WERI-Rb-1 (cell line): Measurements from ENCODE around the gene FOXL1.

Experiments
- DNase-seq: peaks from one replicate; pipeline ENCODE4 v3.0.0-alpha.2; 2020
- H3K27ac ChIP-seq: fragments of 250-450 bp; sonication (Bioruptor Pico); 2 replicates; pipeline ENCODE4 v1.5.1; 2020; ENCODE audit warnings: mild to moderate bottlenecking, moderate library complexity
- H3K27me3 ChIP-seq: fragments of 250-450 bp; sonication (Bioruptor Pico); 2 replicates; pipeline ENCODE4 v1.5.1; 2021; ENCODE audit warnings: mild to moderate bottlenecking, low read depth, moderate library complexity; ENCODE audit not compliant: insufficient read depth, severe bottlenecking
- H3K36me3 ChIP-seq: fragments of 250-450 bp; sonication (Bioruptor Pico); 2 replicates; pipeline ENCODE4 v1.5.1; 2020; ENCODE audit warnings: mild to moderate bottlenecking, moderate library complexity
- H3K4me3 ChIP-seq: 2 replicates; pipeline ENCODE4 v1.5.1; 2011; ENCODE audit warnings: low read depth, mild to moderate bottlenecking, control low read depth, low read length
- H3K9me3 ChIP-seq: fragments of 250-450 bp; sonication (Bioruptor Pico); 2 replicates; pipeline ENCODE4 v1.5.1; 2021; ENCODE audit warnings: mild to moderate bottlenecking, moderate library complexity; ENCODE audit not compliant: severe bottlenecking
- TF ChIP-seq, protein P1 (sequence below): IDR thresholded peaks from 2 replicates; pipeline ENCODE4 v1.5.1; 2011; ENCODE audit warnings: low read depth, mild to moderate bottlenecking, control low read depth, inconsistent platforms, low read length

FOXL1 gene

DNA sequence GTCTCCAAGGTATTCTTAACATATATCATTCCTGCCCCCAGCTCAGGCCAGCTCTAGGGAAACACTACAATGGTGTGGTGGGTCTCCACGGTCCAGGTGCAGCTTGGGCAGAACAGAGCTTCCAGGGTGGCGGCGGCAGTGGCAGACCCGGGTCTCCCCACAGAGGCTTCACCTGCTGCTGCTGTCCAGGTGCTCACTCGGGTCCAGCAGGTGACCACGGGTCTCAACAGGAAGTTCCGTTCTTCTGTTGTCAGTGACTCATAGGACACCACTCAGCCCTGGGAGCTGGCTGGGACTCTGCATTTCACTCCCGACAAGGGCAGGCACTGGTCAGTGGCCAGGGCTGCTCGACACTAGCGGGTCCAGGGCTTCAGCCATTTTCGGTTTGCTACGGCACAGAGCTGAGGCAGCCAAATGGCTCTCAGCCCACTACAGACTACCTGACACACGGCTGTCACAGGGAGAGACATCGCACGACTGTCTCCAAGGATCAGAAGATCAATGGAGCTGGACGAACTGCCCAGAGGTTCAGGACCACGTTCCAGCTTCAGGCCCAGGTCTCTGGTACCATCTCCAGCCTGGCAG is 40.1 kb upstream of the FOXL1 start:
- no peaks in the 10 kb centered on the region for H3K27me3 ChIP-seq
- H3K36me3 ChIP-seq: no peaks in the 10 kb centered on the region
- no peak for DNase-seq
- TF ChIP-seq, protein P1, sequence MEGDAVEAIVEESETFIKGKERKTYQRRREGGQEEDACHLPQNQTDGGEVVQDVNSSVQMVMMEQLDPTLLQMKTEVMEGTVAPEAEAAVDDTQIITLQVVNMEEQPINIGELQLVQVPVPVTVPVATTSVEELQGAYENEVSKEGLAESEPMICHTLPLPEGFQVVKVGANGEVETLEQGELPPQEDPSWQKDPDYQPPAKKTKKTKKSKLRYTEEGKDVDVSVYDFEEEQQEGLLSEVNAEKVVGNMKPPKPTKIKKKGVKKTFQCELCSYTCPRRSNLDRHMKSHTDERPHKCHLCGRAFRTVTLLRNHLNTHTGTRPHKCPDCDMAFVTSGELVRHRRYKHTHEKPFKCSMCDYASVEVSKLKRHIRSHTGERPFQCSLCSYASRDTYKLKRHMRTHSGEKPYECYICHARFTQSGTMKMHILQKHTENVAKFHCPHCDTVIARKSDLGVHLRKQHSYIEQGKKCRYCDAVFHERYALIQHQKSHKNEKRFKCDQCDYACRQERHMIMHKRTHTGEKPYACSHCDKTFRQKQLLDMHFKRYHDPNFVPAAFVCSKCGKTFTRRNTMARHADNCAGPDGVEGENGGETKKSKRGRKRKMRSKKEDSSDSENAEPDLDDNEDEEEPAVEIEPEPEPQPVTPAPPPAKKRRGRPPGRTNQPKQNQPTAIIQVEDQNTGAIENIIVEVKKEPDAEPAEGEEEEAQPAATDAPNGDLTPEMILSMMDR: no peak
- no peak overlapping the region for H3K4me3 ChIP-seq
- no peaks in the 10 kb centered on the region for H3K9me3 ChIP-seq
- no peak overlapping the region for H3K27ac ChIP-seq

DNA sequence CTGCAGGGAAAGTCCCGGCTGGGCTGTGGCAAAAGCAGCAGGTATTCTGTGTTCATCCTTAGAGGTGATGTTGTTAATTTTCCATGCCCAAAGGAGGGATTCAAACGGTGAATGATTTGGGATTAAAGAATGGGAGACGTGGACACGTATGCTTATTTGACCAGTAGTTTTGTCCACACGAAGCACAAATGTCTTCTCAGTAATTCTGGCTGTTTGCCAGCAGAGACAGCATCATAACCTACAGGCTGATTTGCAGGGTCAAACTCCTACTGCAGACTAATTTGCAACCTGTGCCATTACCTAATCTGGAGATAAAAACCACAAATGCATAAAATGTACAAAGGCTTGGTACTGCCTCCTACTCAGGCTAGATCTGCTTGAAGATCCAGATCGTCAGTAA is 37.5 kb upstream of the FOXL1 start:
- no peak overlapping the region for H3K4me3 ChIP-seq
- H3K27ac ChIP-seq: no peak overlapping the region
- TF ChIP-seq, protein P1: no peak
- no peaks in the 10 kb centered on the region for H3K27me3 ChIP-seq
- no peak for DNase-seq
- no peaks in the 10 kb centered on the region for H3K36me3 ChIP-seq
- H3K9me3 ChIP-seq: no peaks in the 10 kb centered on the region

DNA sequence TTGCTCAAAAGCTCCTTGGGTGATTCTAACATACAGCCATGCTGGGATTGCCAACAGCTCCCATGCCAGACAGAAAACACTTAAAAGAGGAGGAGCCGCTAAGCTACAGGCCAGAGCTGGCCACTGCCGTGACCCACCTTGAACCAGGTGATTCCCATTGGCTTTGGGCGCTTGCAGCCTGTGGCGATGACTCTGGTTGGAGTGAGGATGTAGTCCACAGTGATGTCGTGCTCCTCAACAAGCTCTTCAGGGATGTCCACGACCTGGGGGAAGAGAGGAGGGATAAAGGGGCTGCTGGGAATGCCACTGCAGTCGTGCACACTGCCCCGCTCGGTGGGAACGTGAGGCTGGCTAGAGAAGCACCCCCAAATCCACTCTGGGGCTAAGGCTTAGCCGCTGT is 36.8 kb upstream of the FOXL1 start:
- TF ChIP-seq, protein P1: no peak
- H3K36me3 ChIP-seq: no peaks in the 10 kb centered on the region
- H3K27ac ChIP-seq: no peak overlapping the region
- H3K27me3 ChIP-seq: no peaks in the 10 kb centered on the region
- no peak for DNase-seq
- H3K4me3 ChIP-seq: no peak overlapping the region
- no peaks in the 10 kb centered on the region for H3K9me3 ChIP-seq

DNA sequence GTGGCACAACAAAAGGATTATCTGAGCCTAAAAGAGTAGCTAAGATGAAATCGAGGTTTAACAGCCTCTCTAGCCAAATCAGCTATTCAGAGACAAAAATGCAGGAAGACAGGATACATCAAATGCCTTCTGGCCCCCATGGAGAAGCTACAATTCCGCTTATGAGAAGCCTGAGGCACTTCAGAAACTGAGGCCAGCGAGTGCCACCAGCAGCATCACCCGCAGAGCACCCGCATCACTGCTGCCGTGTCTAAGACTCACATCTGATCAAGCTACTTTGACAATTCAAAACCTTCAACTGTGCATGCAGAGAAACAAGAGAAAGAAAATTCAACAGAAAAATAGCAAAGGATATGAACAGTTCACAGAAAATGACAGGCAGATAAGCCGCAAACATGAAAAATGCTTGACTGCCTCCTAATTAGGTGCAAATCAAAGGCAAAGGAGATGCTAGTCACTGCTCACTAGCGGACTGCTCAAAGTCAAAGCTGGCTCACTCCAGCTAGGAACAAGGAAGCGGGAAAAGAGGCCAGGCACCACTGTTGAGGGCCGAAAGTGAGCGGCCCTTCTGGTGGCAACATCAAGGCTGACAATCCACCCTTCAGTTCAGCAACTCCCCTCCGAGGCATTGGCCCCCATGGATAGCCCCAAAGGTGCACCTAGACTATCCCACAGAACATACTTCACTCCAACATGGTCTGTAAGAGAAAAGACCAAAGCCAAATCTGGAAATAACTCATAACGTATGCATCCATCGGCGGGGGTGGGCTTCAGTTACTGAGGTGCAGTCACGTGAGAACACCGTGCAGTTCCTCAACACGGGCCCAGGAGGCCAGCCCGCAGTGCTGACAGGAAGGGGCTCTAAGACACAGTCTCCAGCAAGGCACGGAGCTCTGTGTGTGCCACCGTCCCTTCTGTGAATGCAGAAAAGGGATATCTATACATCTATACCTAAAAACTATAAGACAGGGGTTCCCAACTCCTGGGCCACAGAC is 35.3 kb upstream of the FOXL1 start:
- H3K36me3 ChIP-seq: no peaks in the 10 kb centered on the region
- no peak for DNase-seq
- TF ChIP-seq, protein P1: no peak
- no peak overlapping the region for H3K27ac ChIP-seq
- H3K27me3 ChIP-seq: no peaks in the 10 kb centered on the region
- no peak overlapping the region for H3K4me3 ChIP-seq
- H3K9me3 ChIP-seq: no peaks in the 10 kb centered on the region

DNA sequence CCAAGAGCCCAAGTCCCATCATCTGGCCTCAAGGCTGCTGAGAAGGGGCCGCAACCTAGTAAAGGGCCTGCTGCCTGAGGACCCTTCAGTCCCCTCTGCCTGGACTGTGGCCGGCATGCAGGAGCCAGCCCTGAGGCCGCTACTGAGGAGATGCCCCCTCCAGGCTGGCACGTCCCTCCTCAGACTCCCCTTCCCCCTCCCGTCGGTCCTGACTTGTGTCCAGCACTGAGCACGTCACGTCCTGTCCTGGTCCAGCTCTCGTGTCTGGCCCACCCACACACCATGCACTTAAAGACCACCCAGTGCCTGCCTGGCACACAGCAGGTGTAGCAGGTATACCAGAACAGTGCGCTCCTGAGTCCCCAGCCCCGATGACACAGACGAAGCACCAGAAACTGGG is 32.9 kb upstream of the FOXL1 start:
- TF ChIP-seq, protein P1: no peak
- H3K36me3 ChIP-seq: no peaks in the 10 kb centered on the region
- no peak overlapping the region for H3K27ac ChIP-seq
- H3K27me3 ChIP-seq: no peaks in the 10 kb centered on the region
- H3K4me3 ChIP-seq: no peak overlapping the region
- DNase-seq: no peak
- no peaks in the 10 kb centered on the region for H3K9me3 ChIP-seq
